Fibroblast of villous mesenchyme (primary cell): ENCODE measurements around the gene F8. TPM values are rescaled to one million over a fixed set of nuclear protein-coding genes. Genes with fewer than 3 reads are reported as not detected.
A peak's percentile ranks its signal among the peaks of the same experiment; 100 is the strongest.

ENCODE experiments used
- DNase-seq: peaks from one replicate; pipeline ENCODE4 v3.0.0-alpha.2; 2010; ENCODE audit warnings: low read depth
- H3K4me3 ChIP-seq: 2 replicates; pipeline ENCODE4 v1.5.1; 2011; ENCODE audit warnings: low read depth, mild to moderate bottlenecking, low read length
- total RNA-seq: library from RNA; depleted of rRNA; stranded (reverse); fragments of >200 nt; gene quantifications from 2 replicates; pipeline ENCODE4 v1.2.3, GENCODE V29; 2012
- TF ChIP-seq, protein P1 (sequence below): IDR thresholded peaks from 2 replicates; pipeline ENCODE4 v1.5.1; 2012; ENCODE audit warnings: low read depth, mild to moderate bottlenecking, low read length; ENCODE audit not compliant: insufficient read depth

F8 gene
- total RNA-seq, 1 donor = 2.2 TPM

DNA sequence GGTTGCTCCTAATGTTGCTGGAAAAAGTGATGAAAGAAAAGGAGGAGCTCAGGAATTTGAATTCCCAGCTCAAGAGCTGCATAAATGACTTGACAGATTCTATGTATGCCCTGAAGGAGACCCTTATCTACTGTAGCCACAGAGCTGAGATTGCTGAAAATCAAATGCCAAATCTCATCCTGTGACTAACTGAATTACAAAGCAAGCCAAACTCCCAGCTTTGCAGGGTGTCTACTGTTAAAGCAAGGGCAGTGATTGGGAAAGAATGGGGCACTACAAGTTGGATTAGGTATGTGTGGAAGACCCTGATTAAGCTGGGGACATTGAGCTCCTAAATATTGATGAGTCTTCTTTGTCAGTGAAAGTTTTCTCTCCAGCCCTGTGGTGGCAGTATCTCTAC, 167.3 kb downstream of the F8 start:
- TF ChIP-seq, protein P1, sequence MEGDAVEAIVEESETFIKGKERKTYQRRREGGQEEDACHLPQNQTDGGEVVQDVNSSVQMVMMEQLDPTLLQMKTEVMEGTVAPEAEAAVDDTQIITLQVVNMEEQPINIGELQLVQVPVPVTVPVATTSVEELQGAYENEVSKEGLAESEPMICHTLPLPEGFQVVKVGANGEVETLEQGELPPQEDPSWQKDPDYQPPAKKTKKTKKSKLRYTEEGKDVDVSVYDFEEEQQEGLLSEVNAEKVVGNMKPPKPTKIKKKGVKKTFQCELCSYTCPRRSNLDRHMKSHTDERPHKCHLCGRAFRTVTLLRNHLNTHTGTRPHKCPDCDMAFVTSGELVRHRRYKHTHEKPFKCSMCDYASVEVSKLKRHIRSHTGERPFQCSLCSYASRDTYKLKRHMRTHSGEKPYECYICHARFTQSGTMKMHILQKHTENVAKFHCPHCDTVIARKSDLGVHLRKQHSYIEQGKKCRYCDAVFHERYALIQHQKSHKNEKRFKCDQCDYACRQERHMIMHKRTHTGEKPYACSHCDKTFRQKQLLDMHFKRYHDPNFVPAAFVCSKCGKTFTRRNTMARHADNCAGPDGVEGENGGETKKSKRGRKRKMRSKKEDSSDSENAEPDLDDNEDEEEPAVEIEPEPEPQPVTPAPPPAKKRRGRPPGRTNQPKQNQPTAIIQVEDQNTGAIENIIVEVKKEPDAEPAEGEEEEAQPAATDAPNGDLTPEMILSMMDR = no peak
- no peak overlapping the region for H3K4me3 ChIP-seq
- no peak for DNase-seq

- TF ChIP-seq, protein P1 = no peak
- DNase-seq = no peak
- H3K4me3 ChIP-seq = no peak overlapping the region
Measured at GRCh38 chrX:154850957-154851611, 171.4 kb downstream of the F8 start.

DNA sequence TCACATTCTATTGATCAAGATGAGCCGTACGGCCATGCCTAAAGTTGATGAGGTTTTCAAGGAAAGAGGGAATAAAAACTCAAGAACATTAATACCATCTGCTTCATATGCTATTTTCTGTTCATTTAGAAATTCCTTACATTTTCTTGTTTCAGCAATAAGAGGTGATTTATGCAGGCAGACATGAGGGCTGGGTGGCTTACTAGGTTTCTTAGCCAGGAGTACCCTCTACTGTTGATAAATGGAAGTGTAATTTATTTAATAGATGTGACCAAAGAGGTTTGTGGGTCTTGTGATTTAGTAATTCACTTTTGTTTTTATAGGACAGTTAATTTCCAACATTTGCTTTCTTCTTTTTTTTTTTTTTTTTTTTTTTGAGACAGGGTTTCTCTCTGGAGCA, 181.7 kb downstream of the F8 start:
- no peak overlapping the region for H3K4me3 ChIP-seq
- TF ChIP-seq, protein P1 = peak; percentile 53
- peak; percentile 68 for DNase-seq

DNA sequence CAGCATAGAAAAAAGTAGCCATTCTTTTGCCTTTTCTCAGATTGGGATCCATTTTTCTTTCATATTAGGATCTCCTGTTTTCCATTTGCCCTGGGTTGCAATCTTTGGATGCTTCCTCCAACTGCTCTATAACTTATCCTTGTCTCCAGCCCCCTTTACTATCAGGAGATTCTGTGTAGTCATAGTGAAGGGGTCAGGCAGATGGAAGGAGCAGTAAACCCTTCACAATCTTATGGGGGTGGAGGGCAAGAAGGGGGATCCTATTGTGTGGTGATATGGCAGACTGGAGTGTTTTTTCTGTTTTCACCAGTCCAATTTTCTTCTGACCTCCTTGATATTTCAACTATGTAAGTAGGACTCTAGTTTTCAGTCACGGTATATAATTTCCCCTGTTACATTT, 186.4 kb downstream of the F8 start:
- no peak for DNase-seq
- TF ChIP-seq, protein P1 = no peak
- H3K4me3 ChIP-seq = no peak overlapping the region

DNA sequence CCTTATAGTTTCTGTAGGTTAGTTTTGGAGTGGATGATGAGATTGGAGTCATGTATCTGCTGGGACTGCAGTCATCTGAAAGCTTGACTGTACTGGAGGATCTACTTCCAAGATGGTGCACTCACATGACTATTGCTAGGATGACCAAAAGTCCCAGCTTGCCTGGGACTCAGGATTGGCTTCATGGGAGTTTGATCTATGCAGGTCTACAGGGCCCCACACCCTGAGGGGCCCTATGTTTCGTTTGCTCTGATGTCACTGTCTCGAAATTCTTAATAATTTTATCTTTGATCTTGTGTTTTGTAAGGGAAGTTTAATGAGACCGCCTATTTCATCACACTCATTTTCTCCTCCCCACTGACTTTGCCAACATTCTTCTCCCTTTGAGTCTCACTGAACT, 188.0 kb downstream of the F8 start, which contains the start of gene SMIM9:
Gene SMIM9 (minus strand): TSS at position 101 of the 400 bp plus-strand sequence. CDS start 3,806 bp downstream, outside the sequence.
- no peak within 1 kb of the TSS for H3K4me3 ChIP-seq
- TF ChIP-seq, protein P1 = no peak
- DNase-seq = no peak

DNA sequence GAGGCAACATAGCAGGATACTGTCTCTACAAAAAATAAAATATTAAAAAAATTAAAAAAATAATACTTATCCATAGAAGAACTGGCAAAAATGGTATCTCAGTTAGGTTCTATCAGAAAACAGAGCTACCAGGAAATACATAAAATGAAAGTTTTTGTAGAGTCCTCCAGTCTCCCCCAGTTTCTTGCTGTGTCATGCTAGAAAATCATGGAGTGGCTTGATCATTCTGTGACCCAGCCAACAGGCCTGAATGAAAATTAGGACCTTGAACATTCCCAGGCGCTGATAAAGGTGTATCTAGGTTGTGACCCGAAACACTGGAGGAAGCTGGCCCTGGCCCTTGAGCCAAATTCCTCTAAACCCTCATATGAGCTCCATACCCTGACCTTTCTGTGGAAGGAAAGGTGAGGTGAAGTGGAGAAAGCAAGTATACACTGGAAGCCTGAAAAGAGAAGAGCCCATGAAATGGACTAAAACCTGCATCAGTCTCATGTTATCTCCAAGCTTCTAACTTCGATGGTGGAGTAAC, 188.7 kb downstream of the F8 start:
- TF ChIP-seq, protein P1 = no peak
- DNase-seq = no peak
- no peak overlapping the region for H3K4me3 ChIP-seq

- no peak for DNase-seq
- TF ChIP-seq, protein P1 = no peak
- no peak overlapping the region for H3K4me3 ChIP-seq
Measured at GRCh38 chrX:154829926-154830442, 192.5 kb downstream of the F8 start.
